HepG2 (cell line): Measurements from ENCODE around the gene OR8U1. TPM values are rescaled to one million over a fixed set of nuclear protein-coding genes. Genes with fewer than 3 reads are reported as not detected.

Experiments
- ATAC-seq: fragments of 200-7000 bp; cut with Tn5 transposase; 3 replicates; pipeline ENCODE4 v1.9.1; 2020; ENCODE audit warnings: mild to moderate bottlenecking, moderate library complexity
- BruUV-seq: library from RNA; stranded (reverse); fragments of 400-500 nt; replicated peaks from 2 replicates; lab custom pipeline; 2021; lab: Mats Ljungman, UMichigan
- CTCF ChIA-PET: fragments of 300-600 bp; formaldehyde crosslinking; extraction: SDS; loops from one replicate; lab custom pipeline; 2021; ENCODE audit warnings: low total read pairs, inconsistent platforms, low intra/inter-chr PET ratio; lab: Yijun Ruan, JAX
- POLR2A ChIA-PET: fragments of 350-600 bp; sonication (Branson Sonifier 250); formaldehyde crosslinking; loops from one replicate; lab custom pipeline; 2020; ENCODE audit warnings: antibody characterized with exemption, inconsistent platforms; lab: Yijun Ruan, JAX
- DNase-seq: peaks from one replicate; pipeline ENCODE4 v3.0.0-alpha.2; 2015; ENCODE audit warnings: low spot score
- FAIRE-seq: peaks from 3 replicates; lab custom pipeline; 2011; peaks lifted over from hg19 to GRCh38; lab: Jason Lieb, UNC
- H2AFZ ChIP-seq: one replicate; pipeline ENCODE4 v1.6.1; 2011; ENCODE audit warnings: low read length, inconsistent platforms
- H3K27ac ChIP-seq: fragments of 300-600 bp; 3 replicates; pipeline ENCODE4 v1.8.0; 2011; ENCODE audit warnings: mixed run types, mild to moderate bottlenecking, mixed read lengths, low read length, inconsistent platforms; ENCODE audit not compliant: insufficient read depth; ENCODE audit errors: extremely low read length
- H3K27me3 ChIP-seq, 2 experiments: fragments of 200-600 bp in 1 of 2; 2 replicates in 1 of 2; 3 replicates in 1 of 2; pipeline versions ENCODE4 v1.6.0 to v1.8.0; 2011; ENCODE audit warnings: low read length in 2 of 2, mild to moderate bottlenecking in 2 of 2, moderate library complexity in 2 of 2, inconsistent platforms in 1 of 2; ENCODE audit not compliant: insufficient read depth in 2 of 2, control insufficient read depth in 1 of 2
- H3K36me3 ChIP-seq, 2 experiments: fragments of 200-600 bp in 1 of 2; replicated peaks in 1 of 2; 2 replicates in 1 of 2; 3 replicates in 1 of 2; pipeline versions ENCODE4 v1.5.1 to v1.8.0; 2011; ENCODE audit warnings: low read length in 2 of 2, inconsistent platforms in 1 of 2; ENCODE audit not compliant: insufficient read depth in 2 of 2, control insufficient read depth in 1 of 2
- H3K4me1 ChIP-seq: 2 replicates; pipeline ENCODE4 v1.5.1; 2012; ENCODE audit warnings: low read length, inconsistent platforms; ENCODE audit not compliant: insufficient read depth
- H3K4me2 ChIP-seq: 2 replicates; pipeline ENCODE4 v1.6.0; 2011; ENCODE audit warnings: low read depth, low read length, inconsistent platforms
- H3K4me3 ChIP-seq, 3 experiments: fragments of 200-600 bp in 1 of 3; sonication (generic), shearing (Covaris generic) in 1 of 3; replicated peaks in 1 of 3; 2 replicates each; pipeline ENCODE4 v1.5.1; 2011 to 2016; ENCODE audit warnings: low read length in 3 of 3, inconsistent platforms in 2 of 3, low read depth in 2 of 3, mild to moderate bottlenecking in 2 of 3, control low read depth in 1 of 3, mixed read lengths in 1 of 3; ENCODE audit not compliant: insufficient read depth in 1 of 3
- H3K79me2 ChIP-seq: one replicate; pipeline ENCODE4 v1.6.1; 2011; ENCODE audit warnings: low read length, inconsistent platforms; ENCODE audit not compliant: insufficient read depth
- H3K9ac ChIP-seq: 2 replicates; pipeline ENCODE4 v1.6.0; 2011; ENCODE audit warnings: mild to moderate bottlenecking, low read depth, low read length, inconsistent platforms; ENCODE audit not compliant: insufficient read depth
- H3K9me3 ChIP-seq: 2 replicates; pipeline ENCODE4 v1.5.1; 2012; ENCODE audit warnings: mild to moderate bottlenecking, low read length
- H4K20me1 ChIP-seq: 2 replicates; pipeline ENCODE4 v1.6.0; 2011; ENCODE audit warnings: inconsistent platforms, mild to moderate bottlenecking, low read length, moderate library complexity; ENCODE audit not compliant: insufficient read depth
- EEA1 ChIP-seq: sonication (generic); formaldehyde crosslinking; IDR thresholded peaks from 2 replicates; pipeline ENCODE4 v1.5.1; 2020; ENCODE audit warnings: mild to moderate bottlenecking, missing genetic modification reagents, borderline replicate concordance
- HHEX ChIP-seq: IDR thresholded peaks from 2 replicates; pipeline ENCODE4 v1.6.1; 2016; ENCODE audit warnings: control low read depth
- KLF13 ChIP-seq: sonication (generic); formaldehyde crosslinking; IDR thresholded peaks from 2 replicates; pipeline ENCODE4 v1.4.0; 2020; ENCODE audit warnings: mild to moderate bottlenecking, missing genetic modification reagents
- MAFF ChIP-seq: IDR thresholded peaks from 2 replicates; pipeline ENCODE4 v1.6.1; 2011; ENCODE audit warnings: low read depth, low read length, improper control_type of control experiment
- MAFK ChIP-seq, 2 experiments: IDR thresholded peaks in 1 of 2; conservative IDR thresholded peaks in 1 of 2; 2 replicates each; pipeline ENCODE4 v1.6.1; 2011; ENCODE audit warnings: improper control_type of control experiment in 2 of 2, low read length in 2 of 2
- NCOA2 ChIP-seq: sonication (generic); formaldehyde crosslinking; IDR thresholded peaks from 2 replicates; pipeline ENCODE4 v1.8.0; 2022; ENCODE audit warnings: inconsistent platforms
- PATZ1 ChIP-seq: sonication (generic); formaldehyde crosslinking; IDR thresholded peaks from 2 replicates; pipeline ENCODE4 v1.4.0; 2020; ENCODE audit warnings: missing genetic modification reagents
- SMARCC2 ChIP-seq: fragments of 450-650 bp; IDR thresholded peaks from 2 replicates; pipeline ENCODE4 v1.6.1; 2017; ENCODE audit warnings: antibody characterized with exemption, mild to moderate bottlenecking
- ZBTB20 ChIP-seq: sonication (generic); formaldehyde crosslinking; IDR thresholded peaks from 2 replicates; pipeline ENCODE4 v1.8.1; 2023; ENCODE audit warnings: missing genetic modification reagents, low read depth, mild to moderate bottlenecking, borderline replicate concordance
- ZFP36L2 ChIP-seq: sonication (generic); formaldehyde crosslinking; IDR thresholded peaks from 2 replicates; pipeline ENCODE4 v1.4.0; 2020; ENCODE audit warnings: missing genetic modification reagents
- ZNF572 ChIP-seq: sonication (generic); formaldehyde crosslinking; IDR thresholded peaks from 2 replicates; pipeline ENCODE4 v1.5.1; 2020; ENCODE audit warnings: mild to moderate bottlenecking, missing genetic modification reagents
- ZNF768 ChIP-seq: sonication (generic); formaldehyde crosslinking; IDR thresholded peaks from 2 replicates; pipeline ENCODE4 v1.4.0; 2020; ENCODE audit warnings: missing genetic modification reagents
- ZNF790 ChIP-seq: sonication (generic); formaldehyde crosslinking; IDR thresholded peaks from 2 replicates; pipeline ENCODE4 v1.8.0; 2022; ENCODE audit warnings: missing genetic modification reagents, mild to moderate bottlenecking, borderline replicate concordance
- WGBS: methylation state at CpG from one replicate; pipeline ENCODE4 v1.1.6; 2017; ENCODE audit warnings: low lambda C conversion rate; 5-methylcytosine and 5-hydroxymethylcytosine counted together
- in situ Hi-C: cut with HindIII; loops from 2 replicates; pipeline ENCODE4 v1.10.0; 2017; ENCODE audit warnings: low pct_unique_long_range_greater_than_20kb; ENCODE audit not compliant: extremely low pct_ligation_motif_present
- intact Hi-C: fragments of 100-400 bp; cut with micrococcal nuclease; formaldehyde crosslinking; loops from one replicate; pipeline ENCODE4 v1.10.0; 2022; ENCODE audit not compliant: unreplicated experiment
- polyA plus RNA-seq, 8 experiments: library from polyadenylated mRNA; depleted of rRNA in 3 of 8; stranded (reverse) in 7 of 8; unstranded in 1 of 8; fragments of >200 nt; fragmentation: Illumina TruSeq in 4 of 8; extraction: Trizol in 4 of 8; gene quantifications; 2 replicates each; pipeline versions ENCODE4 v1.2.1 to v1.2.3, GENCODE V29; 2011 to 2016; ENCODE audit warnings: low read depth in 4 of 8, missing spikeins in 1 of 8, mixed read lengths in 1 of 8; ENCODE audit not compliant: insufficient read depth in 1 of 8
- total RNA-seq, 5 experiments: library from RNA; depleted of rRNA; stranded (reverse); fragments of >200 nt; fragmentation: Illumina TruSeq; extraction: Trizol; gene quantifications; 2 replicates each; pipeline ENCODE4 v1.2.3, GENCODE V29; 2016; ENCODE audit warnings: low read depth in 1 of 5
- TF ChIP-seq, protein P1 (sequence below): sonication (generic); formaldehyde crosslinking; IDR thresholded peaks from 2 replicates; pipeline ENCODE4 v1.4.0; 2020; ENCODE audit warnings: missing genetic modification reagents; ENCODE audit errors: not compliant biosample characterization
- TF ChIP-seq, protein P2 (sequence below): sonication (generic); formaldehyde crosslinking; IDR thresholded peaks from 2 replicates; pipeline ENCODE4 v1.4.0; 2020; ENCODE audit warnings: missing genetic modification reagents

OR8U1 gene
- total and polyA plus RNA-seq, 2 of the 13 experiments (the other 11 are each of a cell fraction or from before 2014, with no cell fraction given), result not detected

DNA sequence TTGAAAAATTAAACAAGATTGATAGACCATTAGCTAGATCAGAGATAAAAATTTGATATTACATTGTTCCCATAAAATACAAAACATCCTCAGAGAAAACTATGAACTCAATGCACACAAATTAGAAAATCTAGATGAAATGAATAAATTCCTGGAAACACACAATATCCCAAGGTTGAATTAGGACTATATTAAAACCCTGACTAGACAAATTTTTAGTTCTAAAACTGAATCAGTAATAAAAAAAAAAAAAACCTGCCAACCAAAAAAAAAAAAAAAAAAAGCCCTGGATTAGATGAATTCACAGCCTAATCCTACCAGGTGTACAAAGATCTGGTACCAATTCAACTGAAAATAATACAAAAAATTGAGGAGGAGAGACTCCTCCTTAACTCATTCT is 35.1 kb upstream of the OR8U1 start:
- Histone ChIP-seq H3K79me2 (no peaks in the 10 kb centered on the region), H3K36me3 (no peaks in the 10 kb centered on the region), H4K20me1 (no peaks in the 10 kb centered on the region), H3K4me1 (no peaks in the 10 kb centered on the region), H2AFZ (no peak overlapping the region), H3K9me3 (peaks cover 60% of the 10 kb centered on the region), H3K4me3 (no peak overlapping the region), H3K9ac (no peak overlapping the region), H3K27ac (no peak overlapping the region), H3K27me3 (no peaks in the 10 kb centered on the region), H3K4me2 (no peak overlapping the region)
- ChIA-PET CTCF (no interaction called here), POLR2A (no interaction called here)
- intact Hi-C loops (no loop called here), in situ Hi-C loops (no loop called here)
- no TSS peak for BruUV-seq
- ATAC-seq, result no peak
- no peak for DNase-seq
- TF ChIP-seq MAFF, result peak; percentile 50; the same call in 1 of the 2 replicates
- TF ChIP-seq ZNF572, result no peak
- TF ChIP-seq MAFK (conservative IDR thresholded peaks at IDR 0.05 in 1 of 2, IDR thresholded peaks at IDR 0.05 in 1 of 2; ENCODE audit: low read length in 2 of 2), result peak in 1 of 2 experiments; percentile 58; a peak in 2 of 4 replicates
- TF ChIP-seq, protein P1, sequence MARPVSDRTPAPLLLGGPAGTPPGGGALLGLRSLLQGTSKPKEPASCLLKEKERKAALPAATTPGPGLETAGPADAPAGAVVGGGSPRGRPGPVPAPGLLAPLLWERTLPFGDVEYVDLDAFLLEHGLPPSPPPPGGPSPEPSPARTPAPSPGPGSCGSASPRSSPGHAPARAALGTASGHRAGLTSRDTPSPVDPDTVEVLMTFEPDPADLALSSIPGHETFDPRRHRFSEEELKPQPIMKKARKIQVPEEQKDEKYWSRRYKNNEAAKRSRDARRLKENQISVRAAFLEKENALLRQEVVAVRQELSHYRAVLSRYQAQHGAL (CRISPR knock-in tag), result no peak
- TF ChIP-seq ZFP36L2 (CRISPR knock-in tag), result no peak
- no peak for FAIRE-seq

GRCh38 chr11:56345739-56346138 is 29.7 kb upstream of the OR8U1 start, which contains the start of gene OR8K1:
Gene OR8K1 (plus strand): TSS chr11:56346039. CDS start chr11:56346039, 0 bp downstream.
- DNase-seq (no peak), ATAC-seq (no peak), FAIRE-seq (no peak)
- no TSS peak for BruUV-seq
- intact Hi-C loops (no loop called here), in situ Hi-C loops (no loop called here)
- Histone ChIP-seq H3K27me3 (no peaks in the 10 kb centered on the region), H4K20me1 (no peaks in the 10 kb centered on the region), H3K79me2 (no peaks in the 10 kb centered on the region), H3K4me3 (no peak within 1 kb of the TSS), H3K4me1 (no peaks in the 10 kb centered on the region), H3K9me3 (peaks cover 31% of the 10 kb centered on the region), H3K4me2 (no peak within 1 kb of the TSS), H3K36me3 (no peaks in the 10 kb centered on the region), H2AFZ (no peak within 1 kb of the TSS), H3K9ac (no peak within 1 kb of the TSS), H3K27ac (no peak within 1 kb of the TSS)
- ChIA-PET CTCF (no interaction called here), POLR2A (no interaction called here)
- WGBS, result 0% methylated on average over 1 of the region's 1 CpG
- TF ChIP-seq NCOA2 (CRISPR knock-in tag) (no peak), EEA1 (no peak), HHEX (CRISPR knock-in tag) (no peak), SMARCC2 (no peak), ZNF790 (CRISPR knock-in tag) (no peak), PATZ1 (no peak), ZBTB20 (no peak), ZNF768 (CRISPR knock-in tag) (no peak), KLF13 (CRISPR knock-in tag) (no peak)
- TF ChIP-seq, protein P2, sequence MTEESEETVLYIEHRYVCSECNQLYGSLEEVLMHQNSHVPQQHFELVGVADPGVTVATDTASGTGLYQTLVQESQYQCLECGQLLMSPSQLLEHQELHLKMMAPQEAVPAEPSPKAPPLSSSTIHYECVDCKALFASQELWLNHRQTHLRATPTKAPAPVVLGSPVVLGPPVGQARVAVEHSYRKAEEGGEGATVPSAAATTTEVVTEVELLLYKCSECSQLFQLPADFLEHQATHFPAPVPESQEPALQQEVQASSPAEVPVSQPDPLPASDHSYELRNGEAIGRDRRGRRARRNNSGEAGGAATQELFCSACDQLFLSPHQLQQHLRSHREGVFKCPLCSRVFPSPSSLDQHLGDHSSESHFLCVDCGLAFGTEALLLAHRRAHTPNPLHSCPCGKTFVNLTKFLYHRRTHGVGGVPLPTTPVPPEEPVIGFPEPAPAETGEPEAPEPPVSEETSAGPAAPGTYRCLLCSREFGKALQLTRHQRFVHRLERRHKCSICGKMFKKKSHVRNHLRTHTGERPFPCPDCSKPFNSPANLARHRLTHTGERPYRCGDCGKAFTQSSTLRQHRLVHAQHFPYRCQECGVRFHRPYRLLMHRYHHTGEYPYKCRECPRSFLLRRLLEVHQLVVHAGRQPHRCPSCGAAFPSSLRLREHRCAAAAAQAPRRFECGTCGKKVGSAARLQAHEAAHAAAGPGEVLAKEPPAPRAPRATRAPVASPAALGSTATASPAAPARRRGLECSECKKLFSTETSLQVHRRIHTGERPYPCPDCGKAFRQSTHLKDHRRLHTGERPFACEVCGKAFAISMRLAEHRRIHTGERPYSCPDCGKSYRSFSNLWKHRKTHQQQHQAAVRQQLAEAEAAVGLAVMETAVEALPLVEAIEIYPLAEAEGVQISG (CRISPR knock-in tag), result no peak
